HG02571 (cell line): ENCODE measurements around the gene B4GALT2.

Experiments used
- ATAC-seq: cut with Tn5 transposase; IDR thresholded peaks from one replicate; pipeline ENCODE4 v1.9.1; 2021; ENCODE audit warnings: mild to moderate bottlenecking, moderate library complexity; ENCODE audit not compliant: unreplicated experiment

B4GALT2 gene

GRCh38 chr1:44000122-44000665 lies 21.2 kb downstream of the B4GALT2 start:
- no peak for ATAC-seq

GRCh38 chr1:44002165-44002564 lies 23.2 kb downstream of the B4GALT2 start:
- no peak for ATAC-seq

- ATAC-seq: no peak
Measured at GRCh38 chr1:44002606-44003157, 23.7 kb downstream of the B4GALT2 start.

GRCh38 chr1:44008259-44008658 lies 29.2 kb downstream of the B4GALT2 start:
- ATAC-seq: no peak

GRCh38 chr1:44010935-44011471 lies 32.0 kb downstream of the B4GALT2 start:
- no peak for ATAC-seq

GRCh38 chr1:44012404-44012803 lies 33.4 kb downstream of the B4GALT2 start:
- ATAC-seq: no peak

- no peak for ATAC-seq
Measured at GRCh38 chr1:44012941-44013609, 34.1 kb downstream of the B4GALT2 start.

- ATAC-seq: no peak
Measured at GRCh38 chr1:44013949-44014348, 34.9 kb downstream of the B4GALT2 start.

GRCh38 chr1:44014365-44015104 lies 35.5 kb downstream of the B4GALT2 start:
- no peak for ATAC-seq

GRCh38 chr1:44015206-44015605 lies 36.2 kb downstream of the B4GALT2 start:
- ATAC-seq: no peak

- no peak for ATAC-seq
Measured at GRCh38 chr1:44016041-44016889, 37.3 kb downstream of the B4GALT2 start.

- ATAC-seq: no peak
Measured at GRCh38 chr1:44016890-44017400, 37.9 kb downstream of the B4GALT2 start.

GRCh38 chr1:44019466-44019948 lies 40.5 kb downstream of the B4GALT2 start:
- no peak for ATAC-seq

- no peak for ATAC-seq
Measured at GRCh38 chr1:44020464-44020863, 41.5 kb downstream of the B4GALT2 start.

GRCh38 chr1:44021156-44021555 lies 42.1 kb downstream of the B4GALT2 start:
- ATAC-seq: no peak

- no peak for ATAC-seq
Measured at GRCh38 chr1:44021581-44022321, 42.7 kb downstream of the B4GALT2 start.

- ATAC-seq: no peak
Measured at GRCh38 chr1:44024031-44024902, 45.3 kb downstream of the B4GALT2 start.

- ATAC-seq: no peak
Measured at GRCh38 chr1:44024903-44025525, 46.0 kb downstream of the B4GALT2 start.
